ENCODE data around the gene CNIH3. TPM values are rescaled to one million over a fixed set of nuclear protein-coding genes. Genes with fewer than 3 reads are reported as not detected.

Gene CNIH3
- total RNA-seq, 1 experiment from 2014 or later, result 1.8 TPM

DNA sequence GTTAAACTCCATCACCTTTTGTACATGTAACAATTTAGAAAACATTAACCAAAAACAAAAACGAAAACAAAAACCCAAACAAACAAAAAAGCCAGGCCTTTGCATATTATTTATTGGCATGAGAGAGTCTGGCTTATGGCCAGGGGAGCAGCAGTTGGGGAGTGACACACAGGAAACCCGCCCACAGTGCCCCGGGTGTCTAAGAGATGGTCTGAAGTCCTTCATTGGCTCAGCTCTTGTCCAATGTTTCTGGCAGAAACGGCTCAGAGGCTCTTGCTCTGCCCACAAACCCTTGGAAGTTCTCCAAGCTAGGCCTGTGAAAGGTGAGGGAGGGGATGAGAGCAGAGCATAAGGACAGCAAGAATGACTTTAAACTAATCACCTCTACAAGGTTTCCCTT lies 131.5 kb downstream of the CNIH3 start:
- no peak for ATAC-seq
- H3K27ac ChIP-seq (ENCODE audit: low read depth, low read length), result no peak overlapping the region
- no TSS peak for BruUV-seq (replicated peaks)
- no peaks in the 10 kb centered on the region for H3K9me2 ChIP-seq (ENCODE audit: insufficient read depth)
- no peak overlapping the region for H3K4me3 ChIP-seq (replicated peaks in 1 of 2; ENCODE audit: low read depth in 1 of 2, low read length in 2 of 2)
- H3K9ac ChIP-seq (ENCODE audit: low read length), result no peak overlapping the region
- RAD21 ChIA-PET (ENCODE audit: low non-redundant PET in 1 of 2, low total read pairs in 2 of 2, uncharacterized antibody in 2 of 2, unreplicated experiment in 2 of 2), result no interaction called here
- no peaks in the 10 kb centered on the region for H3K79me2 ChIP-seq (ENCODE audit: insufficient read depth, low read length)
- H3K27me3 ChIP-seq (ENCODE audit: insufficient read depth, low read length), result no peaks in the 10 kb centered on the region
- H3K36me3 ChIP-seq (ENCODE audit: control insufficient read depth in 1 of 2, insufficient read depth in 2 of 2, low read length in 2 of 2), result no peaks in the 10 kb centered on the region
- H3K9me3 ChIP-seq (ENCODE audit: control insufficient read depth in 1 of 2, insufficient read depth in 1 of 2, low read depth in 1 of 2, low read length in 2 of 2), result no peaks in the 10 kb centered on the region
- CTCF ChIA-PET, result no interaction called here
- no peak for TF ChIP-seq SP1 (IDR thresholded peaks at IDR 0.05; ENCODE audit: low read depth)
- no peak overlapping the region for H3K4me2 ChIP-seq (ENCODE audit: low read length)
- no peaks in the 10 kb centered on the region for H4K20me1 ChIP-seq (ENCODE audit: insufficient read depth)
- DNase-seq (ENCODE audit: low read depth, low spot score), result no peak
- H3K4me1 ChIP-seq (ENCODE audit: control insufficient read depth in 1 of 2, insufficient read depth in 2 of 2, low read length in 2 of 2), result no peaks in the 10 kb centered on the region
- H2AFZ ChIP-seq (ENCODE audit: low read depth, low read length, poor library complexity, severe bottlenecking), result no peak overlapping the region
- POLR2A ChIA-PET, result no interaction called here
- intact Hi-C loops (cut with micrococcal nuclease), result no loop called here

DNA sequence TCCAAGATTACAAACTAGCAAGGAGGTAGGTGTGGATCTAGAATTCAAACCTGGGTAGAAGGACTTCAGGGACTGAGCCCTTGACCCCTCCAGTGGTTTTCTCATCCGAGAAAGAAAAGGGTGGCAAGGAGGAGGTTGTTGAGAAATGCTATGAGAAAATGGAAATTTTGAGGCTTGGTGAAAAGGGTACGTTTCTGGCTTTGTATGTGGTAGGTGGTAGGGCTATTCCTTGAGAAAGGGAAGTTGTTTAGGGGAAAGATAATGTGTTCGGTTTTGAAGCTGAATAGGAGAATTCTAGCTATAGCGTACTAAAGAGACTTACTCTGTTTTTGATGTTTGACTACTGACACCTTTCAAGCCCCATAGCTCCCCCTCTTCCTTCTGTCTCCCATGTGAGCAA lies 133.8 kb downstream of the CNIH3 start:
- ChIA-PET POLR2A (no interaction called here), CTCF (no interaction called here), RAD21 (ENCODE audit: low non-redundant PET in 1 of 2, low total read pairs in 2 of 2, uncharacterized antibody in 2 of 2, unreplicated experiment in 2 of 2) (no interaction called here)
- BruUV-seq (replicated peaks), result no TSS peak
- Histone ChIP-seq H3K27ac (ENCODE audit: low read depth, low read length) (no peak overlapping the region), H3K9me2 (ENCODE audit: insufficient read depth) (no peaks in the 10 kb centered on the region), H3K27me3 (ENCODE audit: insufficient read depth, low read length) (no peaks in the 10 kb centered on the region; the same call in 1 of the 2 replicates), H4K20me1 (ENCODE audit: insufficient read depth) (no peaks in the 10 kb centered on the region), H3K79me2 (ENCODE audit: insufficient read depth, low read length) (no peaks in the 10 kb centered on the region), H3K4me1 (ENCODE audit: control insufficient read depth in 1 of 2, insufficient read depth in 2 of 2, low read length in 2 of 2) (no peaks in the 10 kb centered on the region), H2AFZ (ENCODE audit: low read depth, low read length, poor library complexity, severe bottlenecking) (no peak overlapping the region), H3K4me2 (ENCODE audit: low read length) (no peak overlapping the region), H3K9ac (ENCODE audit: low read length) (no peak overlapping the region), H3K36me3 (ENCODE audit: control insufficient read depth in 1 of 2, insufficient read depth in 2 of 2, low read length in 2 of 2) (no peaks in the 10 kb centered on the region), H3K9me3 (ENCODE audit: control insufficient read depth in 1 of 2, insufficient read depth in 1 of 2, low read depth in 1 of 2, low read length in 2 of 2) (no peaks in the 10 kb centered on the region), H3K4me3 (replicated peaks in 1 of 2; ENCODE audit: low read depth in 1 of 2, low read length in 2 of 2) (no peak overlapping the region)
- intact Hi-C loops (cut with micrococcal nuclease), result no loop called here
- TF ChIP-seq, protein P1, sequence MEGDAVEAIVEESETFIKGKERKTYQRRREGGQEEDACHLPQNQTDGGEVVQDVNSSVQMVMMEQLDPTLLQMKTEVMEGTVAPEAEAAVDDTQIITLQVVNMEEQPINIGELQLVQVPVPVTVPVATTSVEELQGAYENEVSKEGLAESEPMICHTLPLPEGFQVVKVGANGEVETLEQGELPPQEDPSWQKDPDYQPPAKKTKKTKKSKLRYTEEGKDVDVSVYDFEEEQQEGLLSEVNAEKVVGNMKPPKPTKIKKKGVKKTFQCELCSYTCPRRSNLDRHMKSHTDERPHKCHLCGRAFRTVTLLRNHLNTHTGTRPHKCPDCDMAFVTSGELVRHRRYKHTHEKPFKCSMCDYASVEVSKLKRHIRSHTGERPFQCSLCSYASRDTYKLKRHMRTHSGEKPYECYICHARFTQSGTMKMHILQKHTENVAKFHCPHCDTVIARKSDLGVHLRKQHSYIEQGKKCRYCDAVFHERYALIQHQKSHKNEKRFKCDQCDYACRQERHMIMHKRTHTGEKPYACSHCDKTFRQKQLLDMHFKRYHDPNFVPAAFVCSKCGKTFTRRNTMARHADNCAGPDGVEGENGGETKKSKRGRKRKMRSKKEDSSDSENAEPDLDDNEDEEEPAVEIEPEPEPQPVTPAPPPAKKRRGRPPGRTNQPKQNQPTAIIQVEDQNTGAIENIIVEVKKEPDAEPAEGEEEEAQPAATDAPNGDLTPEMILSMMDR (IDR thresholded peaks at IDR 0.05 in 2 of 3, conservative IDR thresholded peaks at IDR 0.05 in 1 of 3; ENCODE audit: borderline replicate concordance in 1 of 3, insufficient read depth in 1 of 3, low read depth in 2 of 3, low read length in 2 of 3), result no peak
- TF ChIP-seq CEBPB (IDR thresholded peaks at IDR 0.05; ENCODE audit: low read depth) (no peak), EZH2phosphoT487 (IDR thresholded peaks at IDR 0.05; ENCODE audit: borderline replicate concordance) (no peak), JUND (IDR thresholded peaks at IDR 0.05) (no peak), SRF (IDR thresholded peaks at IDR 0.05; ENCODE audit: low read depth) (no peak), TCF7L2 (IDR thresholded peaks at IDR 0.05; ENCODE audit: borderline replicate concordance, extremely low read depth, insufficient read depth, insufficient read length) (no peak), ZNF274 (IDR thresholded peaks at IDR 0.05; ENCODE audit: low read depth, low read length) (no peak), SIN3A (IDR thresholded peaks at IDR 0.05; ENCODE audit: low read depth) (no peak), EGR1 (IDR thresholded peaks at IDR 0.05; ENCODE audit: low read depth) (no peak), YY1 (IDR thresholded peaks at IDR 0.05; ENCODE audit: extremely low read depth, insufficient replicate concordance, low read depth, low read length) (no peak), FOSL1 (IDR thresholded peaks at IDR 0.05; ENCODE audit: low read depth) (no peak), EZH2 (IDR thresholded peaks at IDR 0.05) (no peak)
- TF ChIP-seq, protein P2, sequence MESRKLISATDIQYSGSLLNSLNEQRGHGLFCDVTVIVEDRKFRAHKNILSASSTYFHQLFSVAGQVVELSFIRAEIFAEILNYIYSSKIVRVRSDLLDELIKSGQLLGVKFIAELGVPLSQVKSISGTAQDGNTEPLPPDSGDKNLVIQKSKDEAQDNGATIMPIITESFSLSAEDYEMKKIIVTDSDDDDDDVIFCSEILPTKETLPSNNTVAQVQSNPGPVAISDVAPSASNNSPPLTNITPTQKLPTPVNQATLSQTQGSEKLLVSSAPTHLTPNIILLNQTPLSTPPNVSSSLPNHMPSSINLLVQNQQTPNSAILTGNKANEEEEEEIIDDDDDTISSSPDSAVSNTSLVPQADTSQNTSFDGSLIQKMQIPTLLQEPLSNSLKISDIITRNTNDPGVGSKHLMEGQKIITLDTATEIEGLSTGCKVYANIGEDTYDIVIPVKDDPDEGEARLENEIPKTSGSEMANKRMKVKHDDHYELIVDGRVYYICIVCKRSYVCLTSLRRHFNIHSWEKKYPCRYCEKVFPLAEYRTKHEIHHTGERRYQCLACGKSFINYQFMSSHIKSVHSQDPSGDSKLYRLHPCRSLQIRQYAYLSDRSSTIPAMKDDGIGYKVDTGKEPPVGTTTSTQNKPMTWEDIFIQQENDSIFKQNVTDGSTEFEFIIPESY (IDR thresholded peaks at IDR 0.05; ENCODE audit: extremely low read depth, insufficient replicate concordance, low read length), result no peak
- DNase-seq (ENCODE audit: low read depth, low spot score) (no peak), ATAC-seq (no peak)

All from HCT116 (cell line).